BLaER1 treated with 17β-estradiol and CSF1 and Interleukin-3, amounts not matched to agents 10 nM and 100 nM (cell line): ENCODE data around the gene MRPS25.
"Not testable (repeated sequence)": the region's sequence is repeated elsewhere in the genome, so short reads cannot be mapped to it uniquely, and the experiment has no call there.

ENCODE experiments used
- H3K27ac ChIP-seq, 11 experiments: shearing (Covaris generic); formaldehyde crosslinking; 2 replicates each; pipeline ENCODE4 v1.8.1; 2022
- H3K27me3 ChIP-seq, 11 experiments: shearing (Covaris generic); formaldehyde crosslinking; 2 replicates each; pipeline ENCODE4 v1.8.1; 2022
- H3K36me3 ChIP-seq, 11 experiments: shearing (Covaris generic); formaldehyde crosslinking; 2 replicates each; pipeline ENCODE4 v1.8.1; 2022
- H3K4me1 ChIP-seq, 10 experiments: shearing (Covaris generic); formaldehyde crosslinking; 2 replicates each; pipeline ENCODE4 v1.8.1; 2022
- H3K4me2 ChIP-seq, 11 experiments: shearing (Covaris generic); formaldehyde crosslinking; 2 replicates each; pipeline ENCODE4 v1.8.1; 2022
- H3K4me3 ChIP-seq, 10 experiments: shearing (Covaris generic); formaldehyde crosslinking; 2 replicates each; pipeline ENCODE4 v1.8.1; 2022
- H3K9ac ChIP-seq, 11 experiments: shearing (Covaris generic); formaldehyde crosslinking; 2 replicates each; pipeline ENCODE4 v1.8.1; 2022
- H3K9me3 ChIP-seq, 11 experiments: shearing (Covaris generic); formaldehyde crosslinking; replicated peaks in 1 of 11; 2 replicates each; pipeline ENCODE4 v1.8.1; 2022
- H4K20me1 ChIP-seq, 11 experiments: shearing (Covaris generic); formaldehyde crosslinking; 2 replicates each; pipeline ENCODE4 v1.8.1; 2022
- Cebpa-rat ChIP-seq, 11 experiments: shearing (Covaris generic); IDR thresholded peaks; 2 replicates each; pipeline ENCODE4 v1.8.1; 2022

MRPS25 gene

GRCh38 chr3:15023249-15023648, 41.9 kb downstream of the MRPS25 start:
- H3K4me2 ChIP-seq, result no peak overlapping the region
- H3K27ac ChIP-seq, result no peak overlapping the region
- no peaks in the 10 kb centered on the region for H3K9me3 ChIP-seq
- H3K4me1 ChIP-seq, result no peaks in the 10 kb centered on the region; a peak in 1 of 20 replicates
- no peaks in the 10 kb centered on the region for H3K27me3 ChIP-seq
- no peak overlapping the region for H3K4me3 ChIP-seq
- peaks cover 0 to 15% (median 4%) of the 10 kb centered on the region in 11 experiments; a peak in 6 of 22 replicates for H4K20me1 ChIP-seq
- TF ChIP-seq Cebpa-rat (IDR thresholded peaks at IDR 0.05), result no peak
- no peak overlapping the region for H3K9ac ChIP-seq
- H3K36me3 ChIP-seq, result peaks cover 98 to 100% (median 100%) of the 10 kb centered on the region in 11 experiments

GRCh38 chr3:15017191-15017590, 47.9 kb downstream of the MRPS25 start:
- Histone ChIP-seq H3K27me3 (no peaks in the 10 kb centered on the region), H3K27ac (no peak overlapping the region), H3K9ac (no peak overlapping the region), H4K20me1 (peaks cover 0 to 9% (median 0%) of the 10 kb centered on the region in 11 experiments; a peak in 6 of 22 replicates), H3K9me3 (no peaks in the 10 kb centered on the region), H3K4me2 (no peak overlapping the region), H3K4me1 (no peaks in the 10 kb centered on the region), H3K36me3 (peaks cover 98 to 100% (median 100%) of the 10 kb centered on the region in 11 experiments), H3K4me3 (no peak overlapping the region)
- no peak for TF ChIP-seq Cebpa-rat (IDR thresholded peaks at IDR 0.05)

GRCh38 chr3:15015456-15015855, 49.7 kb downstream of the MRPS25 start:
- Histone ChIP-seq H3K27me3 (no peaks in the 10 kb centered on the region), H3K27ac (no peak overlapping the region), H3K4me2 (no peak overlapping the region), H4K20me1 (peaks cover 0 to 12% (median 0%) of the 10 kb centered on the region in 11 experiments; a peak in 8 of 22 replicates), H3K4me3 (no peak overlapping the region), H3K36me3 (peaks cover 93 to 100% (median 99%) of the 10 kb centered on the region in 11 experiments), H3K9ac (no peak overlapping the region), H3K4me1 (no peaks in the 10 kb centered on the region), H3K9me3 (no peaks in the 10 kb centered on the region)
- no peak for TF ChIP-seq Cebpa-rat (IDR thresholded peaks at IDR 0.05)

- Histone ChIP-seq H3K27me3 (no peaks in the 10 kb centered on the region), H3K36me3 (peaks cover 93 to 100% (median 99%) of the 10 kb centered on the region in 11 experiments), H3K4me2 (no peak overlapping the region), H3K27ac (no peak overlapping the region), H3K4me1 (no peaks in the 10 kb centered on the region), H3K9ac (no peak overlapping the region), H3K4me3 (no peak overlapping the region), H4K20me1 (peaks cover 0 to 9% (median 0%) of the 10 kb centered on the region in 11 experiments; a peak in 7 of 22 replicates), H3K9me3 (no peaks in the 10 kb centered on the region)
- TF ChIP-seq Cebpa-rat (IDR thresholded peaks at IDR 0.05), result no peak
These were observed 50.3 kb downstream of the MRPS25 start for GRCh38 chr3:15014606-15015328.

- Histone ChIP-seq H3K4me3 (no peak overlapping the region), H3K9me3 (no peaks in the 10 kb centered on the region), H3K9ac (no peak overlapping the region), H3K4me2 (no peak overlapping the region), H4K20me1 (peaks cover 0 to 9% (median 0%) of the 10 kb centered on the region in 11 experiments; a peak in 6 of 22 replicates), H3K36me3 (peaks cover 92 to 100% (median 99%) of the 10 kb centered on the region in 11 experiments), H3K27me3 (no peaks in the 10 kb centered on the region), H3K4me1 (no peaks in the 10 kb centered on the region), H3K27ac (no peak overlapping the region)
- TF ChIP-seq Cebpa-rat (IDR thresholded peaks at IDR 0.05), result no peak
These were observed 53.9 kb downstream of the MRPS25 start for GRCh38 chr3:15011174-15011573.

GRCh38 chr3:15010664-15011063, 54.5 kb downstream of the MRPS25 start:
- H3K9ac ChIP-seq, result no peak overlapping the region
- no peak for TF ChIP-seq Cebpa-rat (IDR thresholded peaks at IDR 0.05)
- H3K27me3 ChIP-seq, result no peaks in the 10 kb centered on the region
- H3K4me2 ChIP-seq, result no peak overlapping the region
- no peak overlapping the region for H3K4me3 ChIP-seq
- no peak overlapping the region for H3K27ac ChIP-seq
- H3K4me1 ChIP-seq, result no peaks in the 10 kb centered on the region
- H3K36me3 ChIP-seq, result peaks cover 91 to 100% (median 98%) of the 10 kb centered on the region in 11 experiments
- peaks cover 0 to 9% (median 0%) of the 10 kb centered on the region in 11 experiments; a peak in 6 of 22 replicates for H4K20me1 ChIP-seq
- no peaks in the 10 kb centered on the region for H3K9me3 ChIP-seq

- H3K27ac ChIP-seq, result no peak overlapping the region
- peaks cover 0 to 9% (median 0%) of the 10 kb centered on the region in 11 experiments; a peak in 7 of 22 replicates for H4K20me1 ChIP-seq
- no peak overlapping the region for H3K4me3 ChIP-seq
- peaks cover 0 to 10% (median 9%) of the 10 kb centered on the region in 11 experiments; a peak in 18 of 22 replicates for H3K9me3 ChIP-seq
- TF ChIP-seq Cebpa-rat (IDR thresholded peaks at IDR 0.05), result no peak
- H3K9ac ChIP-seq, result no peak overlapping the region
- no peaks in the 10 kb centered on the region for H3K27me3 ChIP-seq
- no peak overlapping the region for H3K4me2 ChIP-seq
- peaks cover 91 to 100% (median 98%) of the 10 kb centered on the region in 11 experiments for H3K36me3 ChIP-seq
- no peaks in the 10 kb centered on the region for H3K4me1 ChIP-seq
These were observed 55.9 kb downstream of the MRPS25 start for GRCh38 chr3:15009167-15009566.

GRCh38 chr3:15007681-15008141, 57.4 kb downstream of the MRPS25 start:
- peaks cover 0 to 2% (median 0%) of the 10 kb centered on the region in 10 experiments; a peak in 1 of 20 replicates for H3K4me1 ChIP-seq
- TF ChIP-seq Cebpa-rat (IDR thresholded peaks at IDR 0.05), result no peak
- no peak overlapping the region for H3K4me3 ChIP-seq
- no peak overlapping the region for H3K4me2 ChIP-seq
- H3K36me3 ChIP-seq, result peaks cover 90 to 100% (median 98%) of the 10 kb centered on the region in 11 experiments
- no peak overlapping the region for H3K27ac ChIP-seq
- H4K20me1 ChIP-seq, result peaks cover 0 to 12% (median 0%) of the 10 kb centered on the region in 11 experiments; a peak in 7 of 22 replicates
- H3K9ac ChIP-seq, result no peak overlapping the region
- H3K27me3 ChIP-seq, result no peaks in the 10 kb centered on the region
- H3K9me3 ChIP-seq, result peaks cover 5 to 25% (median 22%) of the 10 kb centered on the region in 11 experiments; a peak in 19 of 22 replicates

- Histone ChIP-seq H3K36me3 (peaks cover 36 to 72% (median 58%) of the 10 kb centered on the region in 11 experiments), H3K9me3 (peaks cover 35 to 65% (median 48%) of the 10 kb centered on the region in 11 experiments), H4K20me1 (peaks cover 0 to 43% (median 4%) of the 10 kb centered on the region in 11 experiments; a peak in 9 of 22 replicates)
- H3K4me1 ChIP-seq, H3K4me3 ChIP-seq, H3K27ac ChIP-seq, H3K27me3 ChIP-seq, H3K4me2 ChIP-seq, H3K9ac ChIP-seq: not testable (repeated sequence)
These were observed 65.9 kb downstream of the MRPS25 start for GRCh38 chr3:14999182-14999581.
